Mesodermal cell (in vitro differentiated cells): ENCODE measurements around the gene SKAP1.
"Not testable (repeated sequence)": the region's sequence is repeated elsewhere in the genome, so short reads cannot be mapped to it uniquely, and the experiment has no call there.

Source experiments
- H3K27ac ChIP-seq: 2 replicates; pipeline ENCODE4 v1.7.0; 2013; ENCODE audit warnings: mild to moderate bottlenecking, low read depth, low read length, moderate library complexity; ENCODE audit not compliant: severe bottlenecking
- H3K36me3 ChIP-seq: 2 replicates; pipeline ENCODE4 v1.7.1; 2013; ENCODE audit warnings: mild to moderate bottlenecking, low read length, moderate library complexity; ENCODE audit not compliant: control insufficient read depth, insufficient read depth
- H3K4me1 ChIP-seq: one replicate; pipeline ENCODE4 v1.7.1; 2013; ENCODE audit warnings: mild to moderate bottlenecking, low read length; ENCODE audit not compliant: insufficient read depth, control insufficient read depth, poor library complexity, severe bottlenecking
- H3K4me3 ChIP-seq: 2 replicates; pipeline ENCODE4 v1.7.0; 2013; ENCODE audit warnings: low read length, control low read depth, mild to moderate bottlenecking; ENCODE audit not compliant: insufficient read depth, poor library complexity, severe bottlenecking; ENCODE audit errors: extremely low read depth
- H3K9me3 ChIP-seq: 2 replicates; pipeline ENCODE4 v1.7.1; 2013; ENCODE audit warnings: mild to moderate bottlenecking, low read length, moderate library complexity; ENCODE audit not compliant: control insufficient read depth
- WGBS, 2 experiments: methylation state at CpG; one replicate each; pipeline ENCODE4 v1.1.5; 2013; ENCODE audit warnings: missing lambda C conversion rate in 2 of 2; ENCODE audit not compliant: insufficient coverage in 2 of 2; 5-methylcytosine and 5-hydroxymethylcytosine counted together

The SKAP1 gene

DNA sequence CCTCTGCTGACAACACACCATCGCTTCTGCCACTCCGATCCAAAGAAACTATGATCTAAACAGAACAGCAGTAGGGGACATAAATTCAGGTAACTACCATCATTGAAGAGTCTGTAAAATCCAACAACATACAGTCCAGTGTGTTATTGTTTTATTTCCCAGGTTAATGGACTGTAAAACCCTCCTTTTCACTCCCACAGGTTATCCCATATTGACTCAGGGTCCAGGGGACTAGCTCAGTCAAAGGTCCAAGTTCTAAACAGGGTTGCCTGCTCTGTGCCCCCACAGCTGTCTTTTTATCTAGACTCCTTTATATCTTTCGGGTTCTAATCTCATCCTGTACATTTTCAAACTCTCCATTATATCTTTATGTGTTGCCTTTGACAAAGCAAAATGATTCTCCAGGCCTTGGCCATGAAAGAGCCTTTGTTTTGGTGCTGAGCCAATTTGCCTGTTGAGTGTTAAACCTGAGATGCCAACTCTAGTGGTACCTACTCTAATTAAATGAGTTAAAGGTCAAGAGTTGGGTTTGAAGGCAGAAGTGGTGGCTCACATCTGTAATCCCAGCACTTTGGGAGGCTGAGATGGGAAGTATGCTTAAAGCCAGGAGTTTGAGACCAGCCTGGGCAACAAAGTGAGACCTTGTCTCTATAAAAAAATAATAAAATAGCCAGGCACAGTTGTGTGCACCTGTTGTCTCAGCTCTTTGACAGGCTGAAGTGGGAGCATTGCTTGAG lies 242.0 kb downstream of the SKAP1 start:
- Histone ChIP-seq H3K9me3 (no peaks in the 10 kb centered on the region), H3K36me3 (no peaks in the 10 kb centered on the region), H3K4me1 (no peaks in the 10 kb centered on the region), H3K4me3 (no peak overlapping the region), H3K27ac (no peak overlapping the region)
- WGBS, 2 experiments = 100% methylated on average over 1 of the region's 3 CpGs; no CpG with 5 or more reads in 1 of the 2 experiments

DNA sequence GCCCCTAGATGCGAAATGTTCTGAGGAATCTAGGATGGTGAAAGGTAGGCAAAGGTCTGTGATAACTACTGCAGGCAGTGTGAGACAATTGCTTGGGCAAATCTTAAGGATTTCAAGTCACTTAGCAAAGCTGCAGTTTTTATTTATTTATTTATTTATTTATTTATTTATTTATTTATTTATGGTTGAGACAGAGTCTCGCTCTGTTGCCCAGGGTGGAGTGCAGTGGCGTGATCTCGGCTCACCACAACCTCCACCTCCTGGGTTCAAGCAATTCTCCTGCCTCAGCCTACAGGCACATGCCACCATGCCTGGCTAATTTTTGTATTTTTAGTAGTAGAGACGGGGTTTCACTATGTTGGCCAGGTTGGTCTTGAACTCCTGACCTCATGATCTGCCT lies 243.7 kb downstream of the SKAP1 start:
- WGBS, 2 experiments = no CpG with 5 or more reads among the region's 5 CpGs
- not testable (repeated sequence) for H3K4me1 ChIP-seq, H3K27ac ChIP-seq, H3K36me3 ChIP-seq, H3K9me3 ChIP-seq, H3K4me3 ChIP-seq

DNA sequence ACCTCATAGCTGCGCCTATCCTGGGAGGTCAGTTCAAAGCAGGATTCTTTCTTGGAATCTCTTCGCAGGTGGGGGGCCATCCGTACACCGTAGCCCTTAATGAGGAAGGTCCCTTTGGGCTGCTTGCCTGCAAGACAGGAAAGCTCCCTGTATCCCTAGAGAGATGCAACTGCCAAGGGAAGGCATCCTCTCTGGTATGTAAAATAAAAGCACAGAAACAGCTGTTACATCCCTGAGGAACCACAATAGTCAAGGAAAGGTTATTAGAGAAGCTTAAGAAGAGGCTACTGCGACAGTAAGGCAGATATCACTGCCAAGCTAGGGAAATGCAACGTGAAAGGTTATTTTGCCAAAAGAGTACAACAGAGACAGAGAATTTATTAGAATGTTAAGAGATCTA lies 245.3 kb downstream of the SKAP1 start:
- H3K4me3 ChIP-seq = no peak overlapping the region
- H3K27ac ChIP-seq = no peak overlapping the region
- WGBS, 2 experiments = 82 to 89% methylated on average over 4 to 6 of the region's 6 CpGs
- no peaks in the 10 kb centered on the region for H3K9me3 ChIP-seq
- H3K36me3 ChIP-seq = no peaks in the 10 kb centered on the region
- H3K4me1 ChIP-seq = no peaks in the 10 kb centered on the region

DNA sequence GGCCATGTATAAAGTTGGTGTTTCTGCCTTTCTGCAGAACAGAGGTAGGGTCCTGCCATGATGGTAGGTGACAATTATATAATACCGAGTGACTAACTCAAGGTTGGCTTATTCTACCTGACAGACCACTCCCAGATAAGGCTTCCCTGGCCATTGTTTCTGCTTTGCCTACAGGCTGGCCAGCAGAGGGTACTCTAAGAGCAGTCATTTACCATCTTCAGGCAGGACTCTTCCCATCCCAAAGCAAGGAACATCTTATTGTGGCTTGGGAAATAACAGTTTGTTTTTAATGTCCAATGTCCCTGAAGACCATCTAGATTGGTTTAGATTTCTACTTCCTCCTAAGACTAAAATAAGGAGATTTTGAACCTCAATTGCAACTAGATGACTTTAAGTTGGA lies 248.4 kb downstream of the SKAP1 start:
- Histone ChIP-seq H3K4me1 (no peaks in the 10 kb centered on the region), H3K36me3 (no peaks in the 10 kb centered on the region), H3K4me3 (no peak overlapping the region), H3K9me3 (no peaks in the 10 kb centered on the region), H3K27ac (no peak overlapping the region)
- WGBS, 2 experiments = 0% methylated on average over 1 of the region's 1 CpG; no CpG with 5 or more reads in 1 of the 2 experiments

DNA sequence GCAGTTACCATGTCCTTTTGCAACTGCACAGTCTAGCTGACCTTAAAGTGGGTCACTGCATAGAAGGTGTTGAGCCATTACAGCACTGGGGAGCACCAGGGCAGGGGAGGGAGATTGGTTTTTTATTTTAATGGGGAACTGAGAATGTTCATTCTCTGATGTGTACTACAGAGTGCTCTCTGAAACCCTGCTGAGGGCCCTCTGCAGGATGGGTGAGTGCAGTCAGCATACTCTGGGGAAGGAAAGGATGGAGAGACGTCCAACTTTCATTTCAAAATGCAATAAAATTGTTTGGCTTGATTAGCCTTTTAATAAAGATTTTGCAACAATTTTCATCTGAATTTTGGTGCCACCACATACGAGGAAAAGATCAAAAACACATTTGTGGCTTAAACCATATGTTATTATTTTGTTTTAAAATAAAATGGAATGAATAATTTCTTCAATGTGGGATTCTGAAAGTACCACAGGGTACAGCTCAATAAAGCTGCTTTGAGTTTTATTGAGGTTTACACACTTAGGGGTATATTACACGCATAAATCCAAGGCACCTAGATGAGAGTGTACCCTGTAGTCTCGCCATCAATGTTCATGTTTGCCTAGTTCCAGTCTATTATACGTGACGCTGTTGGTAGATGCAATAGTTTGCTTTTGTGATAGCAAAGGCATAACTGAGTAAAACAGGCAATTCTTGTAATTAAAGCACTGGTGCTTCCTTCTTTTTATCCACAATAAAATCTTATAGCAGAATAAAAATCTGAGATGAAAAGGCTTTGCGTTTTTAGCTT lies 249.0 kb downstream of the SKAP1 start:
- H3K9me3 ChIP-seq = no peaks in the 10 kb centered on the region
- 91 to 96% methylated on average over 4 of the region's 7 CpGs for WGBS, 2 experiments

DNA sequence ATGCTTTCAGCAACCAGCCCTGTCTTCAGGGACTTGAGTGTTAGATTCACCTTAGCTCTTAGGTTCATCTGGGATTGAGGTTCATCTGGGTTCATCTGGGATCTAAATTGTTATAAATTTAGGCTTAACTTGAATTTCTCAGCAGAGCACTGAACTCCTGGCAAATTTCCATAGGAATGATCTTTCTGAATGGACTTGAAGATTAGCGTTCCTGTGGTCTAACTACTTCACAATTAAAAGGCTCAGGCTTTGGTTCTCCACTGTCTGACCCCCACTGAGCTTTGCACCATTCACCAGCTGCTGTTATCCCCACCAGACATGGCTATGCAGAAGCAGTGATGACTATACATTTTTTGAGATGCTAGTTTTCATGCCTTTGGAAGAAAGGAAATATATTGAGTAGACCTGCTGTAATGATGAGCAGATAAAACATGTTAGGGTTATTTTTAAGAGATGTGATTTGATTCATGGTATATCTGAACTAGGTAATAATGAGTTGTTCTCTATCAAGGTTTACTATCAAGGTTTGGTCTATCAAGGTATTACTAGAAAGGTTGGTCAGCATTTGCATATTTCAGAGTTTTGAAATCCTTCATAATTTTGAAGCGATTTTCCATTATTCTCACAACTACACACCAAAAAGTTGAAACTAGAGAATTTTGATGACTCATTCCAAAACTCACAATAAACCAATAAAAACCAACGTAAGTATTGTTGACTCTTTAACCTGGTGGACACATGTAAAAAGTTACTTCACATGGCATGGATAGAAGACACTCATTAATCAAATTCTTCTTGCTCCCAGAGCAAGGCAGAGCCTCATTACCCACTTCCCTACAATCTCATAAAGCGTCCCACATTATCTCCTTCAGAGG lies 250.7 kb downstream of the SKAP1 start:
- no peak overlapping the region for H3K4me3 ChIP-seq
- H3K27ac ChIP-seq = no peak overlapping the region
- H3K36me3 ChIP-seq = no peaks in the 10 kb centered on the region
- H3K4me1 ChIP-seq = no peaks in the 10 kb centered on the region
- WGBS, 2 experiments = 63% methylated on average over 3 of the region's 4 CpGs; no CpG with 5 or more reads in 1 of the 2 experiments
- no peaks in the 10 kb centered on the region for H3K9me3 ChIP-seq

More for the DNA sequence above, 249.0 kb downstream of the SKAP1 start:
- no peaks in the 10 kb centered on the region for H3K36me3 ChIP-seq
- H3K27ac ChIP-seq = no peak overlapping the region
- no peak overlapping the region for H3K4me3 ChIP-seq
- H3K4me1 ChIP-seq = no peaks in the 10 kb centered on the region

DNA sequence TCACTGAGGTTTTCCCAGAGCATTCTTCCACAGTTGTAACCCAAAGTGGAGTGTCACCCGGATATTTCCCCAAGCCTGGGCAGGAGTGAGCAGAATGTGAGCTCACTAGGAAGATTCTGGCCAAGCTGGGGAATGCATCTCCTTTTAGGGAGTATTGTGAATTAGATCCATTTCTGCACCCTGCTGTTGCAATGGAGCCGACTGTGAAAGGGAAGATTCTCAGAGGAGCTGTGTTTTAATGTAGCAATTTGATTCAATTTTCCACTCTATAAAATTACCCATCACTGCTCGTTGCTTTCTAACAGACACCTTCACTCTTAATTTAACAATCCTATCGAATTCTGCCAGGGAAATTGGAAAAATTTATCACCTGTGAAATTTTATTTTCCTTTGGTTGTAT lies 251.7 kb downstream of the SKAP1 start:
- 93% methylated on average over 2 of the region's 4 CpGs; no CpG with 5 or more reads in 1 of the 2 experiments for WGBS, 2 experiments
- Histone ChIP-seq H3K4me3 (no peak overlapping the region), H3K36me3 (no peaks in the 10 kb centered on the region)

DNA sequence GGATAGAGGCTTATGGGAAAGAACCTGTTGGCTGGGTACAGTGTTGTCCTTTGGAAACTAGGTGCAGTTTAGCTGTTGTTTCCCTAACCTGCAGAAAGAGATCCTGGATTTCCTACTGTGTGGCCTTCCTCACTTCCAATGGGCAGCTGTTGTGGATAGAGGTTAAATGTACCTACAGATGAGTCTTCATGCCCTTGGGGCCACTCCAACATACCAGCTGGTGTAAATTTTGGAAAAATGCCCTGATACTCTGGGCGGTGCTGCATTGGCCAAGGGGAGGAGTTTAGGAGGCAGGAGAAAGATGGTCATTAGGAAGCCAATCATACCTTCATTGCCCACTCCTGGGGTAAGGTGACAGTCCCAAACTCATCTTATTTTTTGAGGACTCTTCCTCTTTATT lies 252.2 kb downstream of the SKAP1 start:
- Histone ChIP-seq H3K27ac (no peak overlapping the region), H3K4me1 (no peaks in the 10 kb centered on the region), H3K36me3 (no peaks in the 10 kb centered on the region), H3K4me3 (no peak overlapping the region), H3K9me3 (no peaks in the 10 kb centered on the region)
- WGBS, 2 experiments = 100% methylated on average over 1 of the region's 1 CpG; no CpG with 5 or more reads in 1 of the 2 experiments

More for the DNA sequence above, 251.7 kb downstream of the SKAP1 start:
- Histone ChIP-seq H3K9me3 (no peaks in the 10 kb centered on the region), H3K4me1 (no peaks in the 10 kb centered on the region), H3K27ac (no peak overlapping the region)

DNA sequence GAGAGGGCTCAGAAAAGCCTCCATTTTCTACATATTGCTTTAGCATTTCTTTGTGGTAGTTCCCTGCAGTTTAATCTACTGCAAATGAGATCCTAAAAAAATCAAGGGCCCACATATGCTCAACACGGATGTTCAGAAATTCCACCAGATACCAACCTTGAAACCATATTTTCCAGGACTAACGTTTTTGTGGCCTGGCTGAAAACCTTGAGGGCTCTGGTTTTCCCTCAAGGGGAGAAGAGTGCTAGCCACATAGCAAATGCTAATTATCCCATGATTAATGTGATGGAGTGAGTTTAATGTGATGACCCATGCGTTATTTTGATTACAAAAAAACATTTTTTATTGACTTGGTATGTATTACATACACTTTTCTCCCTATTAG lies 253.6 kb downstream of the SKAP1 start:
- Histone ChIP-seq H3K4me3 (no peak overlapping the region), H3K36me3 (no peaks in the 10 kb centered on the region), H3K9me3 (no peaks in the 10 kb centered on the region), H3K27ac (no peak overlapping the region), H3K4me1 (no peaks in the 10 kb centered on the region)
- 94 to 100% methylated on average over 1 to 2 of the region's 3 CpGs for WGBS, 2 experiments

DNA sequence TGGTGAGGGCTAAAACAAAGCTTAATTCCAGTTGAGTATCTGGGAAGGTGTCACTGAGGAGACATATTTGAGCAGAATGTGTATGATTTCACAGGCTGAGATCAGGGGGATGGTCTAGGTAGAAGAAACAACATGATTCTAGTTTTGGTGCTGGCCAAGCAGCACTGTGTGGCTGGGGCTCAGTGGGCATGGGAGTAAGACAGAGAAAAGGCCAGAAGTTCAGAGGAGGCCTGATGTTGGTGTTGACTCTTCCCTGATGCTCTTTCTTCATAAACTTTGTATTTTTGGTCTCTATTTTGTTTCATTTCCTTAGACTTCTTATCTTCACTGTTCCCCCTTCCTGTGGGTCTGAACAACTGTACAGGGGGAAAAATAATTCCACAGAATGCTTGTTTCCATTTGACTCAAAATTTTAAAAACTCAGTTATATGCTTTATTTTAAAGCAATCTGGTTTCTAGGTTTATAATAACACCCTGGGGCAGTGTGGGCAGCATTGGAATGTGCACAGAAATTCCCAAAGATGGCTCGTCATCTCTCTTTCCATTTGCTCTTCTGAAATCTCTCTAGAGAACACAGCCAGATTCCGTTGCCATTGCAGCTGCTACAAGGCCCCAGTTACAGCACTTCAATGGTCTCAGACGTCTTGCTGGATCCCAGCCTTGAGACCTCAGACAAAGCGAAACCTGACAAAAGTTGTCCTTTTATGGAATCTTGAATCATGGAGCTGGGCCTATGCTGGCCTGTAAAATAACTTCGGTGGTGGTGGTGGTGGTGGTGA lies 254.1 kb downstream of the SKAP1 start:
- Histone ChIP-seq H3K4me1 (no peaks in the 10 kb centered on the region), H3K27ac (no peak overlapping the region), H3K36me3 (no peaks in the 10 kb centered on the region), H3K4me3 (no peak overlapping the region), H3K9me3 (no peaks in the 10 kb centered on the region)
- WGBS, 2 experiments = 90 to 96% methylated on average over 3 to 4 of the region's 5 CpGs
